GM12873 (cell line): ENCODE measurements around the gene DOK5.

Source experiments
- TF ChIP-seq, protein P1 (sequence below): IDR thresholded peaks from 2 replicates; pipeline ENCODE4 v1.5.1; 2012; ENCODE audit warnings: low read depth, mild to moderate bottlenecking, moderate library complexity, low read length, control low read depth; ENCODE audit not compliant: insufficient read depth; ENCODE audit errors: missing control alignments

The DOK5 gene

GRCh38 chr20:54665812-54666211 is 190.4 kb downstream of the DOK5 start:
- TF ChIP-seq, protein P1, sequence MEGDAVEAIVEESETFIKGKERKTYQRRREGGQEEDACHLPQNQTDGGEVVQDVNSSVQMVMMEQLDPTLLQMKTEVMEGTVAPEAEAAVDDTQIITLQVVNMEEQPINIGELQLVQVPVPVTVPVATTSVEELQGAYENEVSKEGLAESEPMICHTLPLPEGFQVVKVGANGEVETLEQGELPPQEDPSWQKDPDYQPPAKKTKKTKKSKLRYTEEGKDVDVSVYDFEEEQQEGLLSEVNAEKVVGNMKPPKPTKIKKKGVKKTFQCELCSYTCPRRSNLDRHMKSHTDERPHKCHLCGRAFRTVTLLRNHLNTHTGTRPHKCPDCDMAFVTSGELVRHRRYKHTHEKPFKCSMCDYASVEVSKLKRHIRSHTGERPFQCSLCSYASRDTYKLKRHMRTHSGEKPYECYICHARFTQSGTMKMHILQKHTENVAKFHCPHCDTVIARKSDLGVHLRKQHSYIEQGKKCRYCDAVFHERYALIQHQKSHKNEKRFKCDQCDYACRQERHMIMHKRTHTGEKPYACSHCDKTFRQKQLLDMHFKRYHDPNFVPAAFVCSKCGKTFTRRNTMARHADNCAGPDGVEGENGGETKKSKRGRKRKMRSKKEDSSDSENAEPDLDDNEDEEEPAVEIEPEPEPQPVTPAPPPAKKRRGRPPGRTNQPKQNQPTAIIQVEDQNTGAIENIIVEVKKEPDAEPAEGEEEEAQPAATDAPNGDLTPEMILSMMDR, result no peak

DNA sequence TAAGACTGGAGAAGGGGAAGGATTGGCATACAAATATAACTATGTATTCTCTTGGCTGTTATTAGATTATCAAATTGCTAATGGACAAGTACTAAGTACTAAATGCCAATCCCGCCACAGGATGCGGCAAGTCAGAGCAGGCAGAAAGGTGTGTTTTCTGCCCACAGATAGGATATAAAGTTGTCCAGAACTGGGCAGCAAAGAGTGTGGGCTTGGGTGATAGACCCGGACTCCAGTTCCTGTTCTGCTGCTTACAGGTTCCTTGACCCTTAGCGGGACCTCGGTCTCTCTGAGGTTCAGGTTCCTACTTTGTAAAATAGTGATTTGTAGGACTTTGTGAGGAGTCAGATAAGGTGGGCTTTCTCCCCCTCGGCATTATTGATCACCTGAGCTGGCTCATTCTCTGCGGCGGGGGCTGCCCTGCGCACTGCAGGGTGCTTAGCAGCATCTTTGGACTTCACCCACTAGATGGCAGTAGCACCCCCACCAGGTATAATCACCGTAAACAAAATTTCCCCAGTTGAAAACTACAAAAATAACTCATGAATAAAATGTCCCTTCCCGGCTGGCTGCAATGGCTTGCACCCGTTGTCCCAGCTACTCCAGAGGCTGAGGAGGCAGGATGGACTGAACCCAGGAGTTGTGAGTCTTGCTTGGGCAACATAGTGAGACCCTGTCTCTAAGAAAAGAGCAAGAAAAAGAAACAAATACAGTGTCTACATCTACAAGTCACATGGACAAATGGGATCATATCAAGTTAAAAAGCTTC is 193.1 kb downstream of the DOK5 start:
- TF ChIP-seq, protein P1, result peak; percentile 69

DNA sequence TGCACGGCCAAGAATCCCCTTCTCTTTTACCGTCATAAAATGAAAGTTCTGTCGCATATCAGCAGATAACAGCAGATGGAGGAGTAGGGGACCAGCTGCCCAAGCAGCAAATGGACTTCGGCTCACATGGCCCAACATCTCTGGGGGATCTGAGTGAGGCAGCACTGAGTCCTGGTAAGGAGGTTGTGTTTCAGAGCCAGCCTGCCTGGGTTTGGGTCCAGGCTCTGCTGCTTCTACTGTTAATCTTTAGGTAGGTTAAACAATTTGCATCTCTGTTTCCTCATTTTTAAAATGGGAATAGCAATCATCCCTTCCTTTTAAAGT is 193.6 kb downstream of the DOK5 start:
- TF ChIP-seq, protein P1, result no peak

DNA sequence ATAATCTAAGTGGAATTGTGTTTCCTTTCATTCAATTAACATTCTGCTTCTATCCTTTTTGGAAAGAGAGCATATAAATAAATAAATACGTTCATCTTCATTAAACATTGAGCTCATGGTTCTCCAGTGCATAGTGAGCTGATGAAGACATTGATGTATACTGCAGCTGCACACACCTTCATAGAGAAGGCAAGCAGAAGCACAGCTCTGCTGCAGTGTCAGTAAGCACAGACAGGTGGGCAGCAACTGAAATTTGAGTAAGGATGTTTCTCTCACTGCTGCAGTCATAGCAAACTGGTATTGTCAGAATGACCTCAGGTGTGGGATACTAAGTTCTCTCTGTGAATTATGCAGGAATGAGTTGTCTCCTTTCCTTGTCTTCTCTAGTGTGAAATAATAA is 202.9 kb downstream of the DOK5 start:
- TF ChIP-seq, protein P1, result no peak

GRCh38 chr20:54680439-54680838 is 205.0 kb downstream of the DOK5 start:
- TF ChIP-seq, protein P1, result no peak

GRCh38 chr20:54680872-54681619 is 205.7 kb downstream of the DOK5 start:
- TF ChIP-seq, protein P1, result peak; percentile 53

DNA sequence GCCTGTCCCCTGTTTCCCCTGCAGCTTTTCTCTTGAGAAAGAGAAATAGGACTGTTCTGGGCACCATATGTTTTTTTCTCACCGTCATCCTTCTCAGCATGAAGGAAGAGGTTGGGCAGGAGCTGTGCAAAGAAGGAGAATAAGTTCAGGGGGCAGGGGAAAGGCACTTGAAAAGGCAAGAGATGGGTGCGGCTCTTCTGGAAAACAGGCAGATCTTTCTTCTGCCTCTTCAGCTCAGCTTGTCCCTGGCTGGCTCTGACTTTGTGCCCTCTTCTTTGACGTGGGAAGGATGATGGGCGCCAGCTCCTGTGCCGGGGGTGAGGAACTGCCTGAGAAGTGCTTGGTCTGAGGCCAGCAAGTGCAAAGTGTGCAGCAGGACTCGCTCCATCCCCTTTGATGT is 206.5 kb downstream of the DOK5 start:
- TF ChIP-seq, protein P1, result no peak
